ENCODE data around the gene NRROS.

Gene NRROS

GRCh38 chr3:196662711-196663571 is 23.4 kb downstream of the NRROS start:
- no peak for DNase-seq (ENCODE audit: extremely low spot score)
- ChIA-PET POLR2A (no interaction called here), CTCF (interaction anchor here (1.5 kb wide), 1 partner anchor 10 kb away, joined by 3 read pairs; no protein-coding TSS in a partner anchor)
- TF ChIP-seq CTBP1 (IDR thresholded peaks at IDR 0.05; ENCODE audit: borderline replicate concordance): no peak
- no peak for TF ChIP-seq SP1 (IDR thresholded peaks at IDR 0.05)
- TF ChIP-seq L3MBTL2 (conservative IDR thresholded peaks at IDR 0.05): no peak
- no peak for TF ChIP-seq FOXM1 (IDR thresholded peaks at IDR 0.05; ENCODE audit: borderline replicate concordance)
- TF ChIP-seq HDGF (IDR thresholded peaks at IDR 0.05; ENCODE audit: borderline replicate concordance): no peak
- TF ChIP-seq ZNF384 (IDR thresholded peaks at IDR 0.05): no peak
- no peak for TF ChIP-seq BHLHE40 (IDR thresholded peaks at IDR 0.05; ENCODE audit: borderline replicate concordance)
- no peak for TF ChIP-seq NFRKB (IDR thresholded peaks at IDR 0.05)

GRCh38 chr3:196666001-196666867 is 26.7 kb downstream of the NRROS start:
- TF ChIP-seq ARNT (IDR thresholded peaks at IDR 0.05): no peak
- no peak for TF ChIP-seq L3MBTL2 (conservative IDR thresholded peaks at IDR 0.05)
- TF ChIP-seq SUZ12 (IDR thresholded peaks at IDR 0.05): no peak
- TF ChIP-seq HDGF (IDR thresholded peaks at IDR 0.05; ENCODE audit: borderline replicate concordance): no peak
- TF ChIP-seq ZNF384 (IDR thresholded peaks at IDR 0.05): no peak
- no peak for TF ChIP-seq FOXM1 (IDR thresholded peaks at IDR 0.05; ENCODE audit: borderline replicate concordance)
- TF ChIP-seq FOXA1 (IDR thresholded peaks at IDR 0.05): no peak
- CTCF ChIA-PET: no interaction called here
- DNase-seq (ENCODE audit: extremely low spot score): no peak
- POLR2A ChIA-PET: no interaction called here

DNA sequence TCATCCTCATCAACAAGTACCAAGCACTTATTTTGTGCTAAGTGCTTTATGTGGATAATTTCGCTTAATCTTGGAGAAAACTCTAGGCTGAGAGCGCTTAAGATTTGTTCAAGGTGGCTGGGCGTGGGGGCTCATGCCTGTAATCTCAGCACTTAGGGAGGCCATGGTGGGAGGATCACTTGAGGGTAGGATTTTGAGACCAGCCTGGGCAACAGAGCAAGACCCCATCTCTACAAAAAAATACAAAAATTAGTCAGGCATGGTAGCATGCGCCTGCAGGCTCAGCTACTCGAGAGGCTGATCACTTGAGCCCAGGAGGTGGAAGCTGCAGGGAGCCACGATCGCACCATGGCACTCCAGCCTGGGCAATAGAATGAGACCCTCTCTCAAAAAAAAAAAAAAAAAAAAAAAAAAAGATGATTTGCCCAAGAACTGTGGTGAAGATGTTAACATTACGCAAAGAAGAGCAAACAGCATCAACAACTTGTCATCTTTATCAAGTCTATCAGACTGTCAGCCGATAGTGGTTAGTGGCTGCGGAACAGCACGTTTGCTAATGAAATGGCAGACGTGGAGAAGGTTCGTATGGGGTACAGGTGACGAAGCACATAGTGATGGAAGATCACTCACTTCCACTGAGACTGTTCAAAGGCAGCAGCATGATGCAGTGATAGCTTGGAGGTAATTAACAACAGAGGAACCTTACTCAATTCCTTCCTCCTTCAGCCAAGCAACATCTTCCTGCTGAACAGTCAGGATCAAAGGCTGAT is 27.7 kb downstream of the NRROS start:
- CTCF ChIA-PET: no interaction called here
- TF ChIP-seq LEF1 (IDR thresholded peaks at IDR 0.05; ENCODE audit: borderline replicate concordance): no peak
- TF ChIP-seq PKNOX1 (IDR thresholded peaks at IDR 0.05): no peak
- TF ChIP-seq FOXA1 (IDR thresholded peaks at IDR 0.05): no peak
- TF ChIP-seq SUZ12 (IDR thresholded peaks at IDR 0.05): no peak
- TF ChIP-seq ELF4 (IDR thresholded peaks at IDR 0.05): no peak
- no peak for TF ChIP-seq SP1 (IDR thresholded peaks at IDR 0.05)
- no peak for TF ChIP-seq FOXK2 (IDR thresholded peaks at IDR 0.05)
- TF ChIP-seq HDGF (IDR thresholded peaks at IDR 0.05; ENCODE audit: borderline replicate concordance): no peak
- no peak for DNase-seq (ENCODE audit: extremely low spot score)
- POLR2A ChIA-PET: no interaction called here

- no peak for DNase-seq (ENCODE audit: extremely low spot score)
- TF ChIP-seq PKNOX1 (IDR thresholded peaks at IDR 0.05) (no peak), HDGF (IDR thresholded peaks at IDR 0.05; ENCODE audit: borderline replicate concordance) (no peak), NFRKB (IDR thresholded peaks at IDR 0.05) (no peak), L3MBTL2 (conservative IDR thresholded peaks at IDR 0.05) (no peak), ELF4 (IDR thresholded peaks at IDR 0.05) (no peak), FOXK2 (IDR thresholded peaks at IDR 0.05) (no peak), SUZ12 (IDR thresholded peaks at IDR 0.05) (no peak), BHLHE40 (IDR thresholded peaks at IDR 0.05; ENCODE audit: borderline replicate concordance) (no peak), FOXA1 (IDR thresholded peaks at IDR 0.05) (no peak), SP1 (IDR thresholded peaks at IDR 0.05) (no peak), FOXM1 (IDR thresholded peaks at IDR 0.05; ENCODE audit: borderline replicate concordance) (no peak), CTBP1 (IDR thresholded peaks at IDR 0.05; ENCODE audit: borderline replicate concordance) (no peak), LEF1 (IDR thresholded peaks at IDR 0.05; ENCODE audit: borderline replicate concordance) (no peak), TARDBP (IDR thresholded peaks at IDR 0.05) (no peak), ARNT (IDR thresholded peaks at IDR 0.05) (no peak), ZNF384 (IDR thresholded peaks at IDR 0.05) (no peak)
- POLR2A ChIA-PET: no interaction called here
- CTCF ChIA-PET: no interaction called here
These were observed 30.8 kb downstream of the NRROS start for GRCh38 chr3:196670339-196670738.

DNA sequence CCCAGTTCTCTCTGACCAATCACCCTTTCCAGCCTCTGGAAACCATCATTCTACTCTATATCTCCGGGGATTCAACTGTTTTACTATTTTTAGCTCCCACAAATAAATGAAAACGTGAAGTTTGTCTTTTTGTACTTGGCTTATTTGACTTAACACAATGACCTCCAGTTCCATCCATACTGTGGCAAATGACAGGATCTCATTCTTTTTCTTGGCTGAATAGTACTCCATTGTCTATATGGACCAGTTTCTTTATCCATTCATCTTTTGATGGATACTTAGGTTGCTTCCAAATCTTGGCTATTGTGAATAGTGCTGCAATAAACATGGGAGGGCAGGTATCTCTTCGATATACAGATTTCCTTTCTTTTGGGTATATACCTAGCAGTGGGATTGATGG is 34.1 kb downstream of the NRROS start:
- DNase-seq (ENCODE audit: extremely low spot score): no peak
- CTCF ChIA-PET: interaction anchor here (1.0 kb wide), 1 partner anchor 11 kb away, joined by 3 read pairs; no protein-coding TSS in a partner anchor
- POLR2A ChIA-PET: no interaction called here
- TF ChIP-seq ARNT (IDR thresholded peaks at IDR 0.05) (no peak), SP1 (IDR thresholded peaks at IDR 0.05) (no peak), FOXK2 (IDR thresholded peaks at IDR 0.05) (no peak), ELF4 (IDR thresholded peaks at IDR 0.05) (no peak)

DNA sequence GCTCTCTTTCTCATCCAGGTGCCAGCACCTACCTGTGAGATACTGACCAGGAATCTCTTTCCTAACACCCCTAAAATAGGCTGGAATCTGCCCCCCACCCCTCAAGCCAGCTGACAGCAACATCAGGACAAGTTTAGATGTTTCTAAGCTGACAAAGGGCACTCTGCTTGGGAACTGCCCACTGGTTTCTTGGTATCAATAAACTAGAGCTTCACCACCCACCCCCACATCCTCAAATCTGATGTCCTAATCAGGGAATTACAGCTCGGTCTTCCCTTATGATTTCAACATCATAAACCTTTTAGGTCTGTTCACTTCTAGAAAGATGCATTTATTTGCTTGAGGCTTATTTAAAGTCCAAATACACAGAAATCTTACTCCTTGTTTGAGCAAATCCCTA is 37.9 kb downstream of the NRROS start:
- ChIA-PET CTCF (interaction anchor here (1.0 kb wide), 1 partner anchor 87 kb away, joined by 3 read pairs; no protein-coding TSS in a partner anchor), POLR2A (no interaction called here)
- no peak for TF ChIP-seq CTBP1 (IDR thresholded peaks at IDR 0.05; ENCODE audit: borderline replicate concordance)
- no peak for TF ChIP-seq ZNF384 (IDR thresholded peaks at IDR 0.05)
- TF ChIP-seq SP1 (IDR thresholded peaks at IDR 0.05): no peak
- TF ChIP-seq FOXM1 (IDR thresholded peaks at IDR 0.05; ENCODE audit: borderline replicate concordance): no peak
- no peak for TF ChIP-seq SUZ12 (IDR thresholded peaks at IDR 0.05)
- TF ChIP-seq L3MBTL2 (conservative IDR thresholded peaks at IDR 0.05): no peak
- no peak for TF ChIP-seq FOXA1 (IDR thresholded peaks at IDR 0.05)
- no peak for TF ChIP-seq BHLHE40 (IDR thresholded peaks at IDR 0.05; ENCODE audit: borderline replicate concordance)
- TF ChIP-seq LEF1 (IDR thresholded peaks at IDR 0.05; ENCODE audit: borderline replicate concordance): no peak
- no peak for TF ChIP-seq TARDBP (IDR thresholded peaks at IDR 0.05)
- no peak for TF ChIP-seq ELF4 (IDR thresholded peaks at IDR 0.05)
- no peak for TF ChIP-seq HDGF (IDR thresholded peaks at IDR 0.05; ENCODE audit: borderline replicate concordance)
- no peak for TF ChIP-seq NFRKB (IDR thresholded peaks at IDR 0.05)
- no peak for TF ChIP-seq ARNT (IDR thresholded peaks at IDR 0.05)
- TF ChIP-seq PKNOX1 (IDR thresholded peaks at IDR 0.05): no peak
- no peak for TF ChIP-seq FOXK2 (IDR thresholded peaks at IDR 0.05)
- DNase-seq (ENCODE audit: extremely low spot score): no peak

Measured in HEK293T (cell line).